GM06990 (cell line): ENCODE results near the gene WDR54.

Experiments used
- DNase-seq: peaks from one replicate; pipeline ENCODE4 v3.0.0-alpha.2; 2011; ENCODE audit not compliant: insufficient read length; ENCODE audit errors: extremely low read depth
- H3K27me3 ChIP-seq: replicated peaks from 2 replicates; pipeline ENCODE4 v1.6.0; 2011; ENCODE audit warnings: low read length; ENCODE audit not compliant: control insufficient read depth, insufficient read depth
- H3K36me3 ChIP-seq: 2 replicates; pipeline ENCODE4 v1.5.1; 2011; ENCODE audit warnings: low read length; ENCODE audit not compliant: control insufficient read depth, insufficient read depth
- H3K4me3 ChIP-seq: replicated peaks from 2 replicates; pipeline ENCODE4 v1.5.1; 2011; ENCODE audit warnings: low read depth, mild to moderate bottlenecking, control low read depth, low read length
- TF ChIP-seq, protein P1 (sequence below): IDR thresholded peaks from 2 replicates; pipeline ENCODE4 v1.5.1; 2011; ENCODE audit warnings: low read length, control low read depth, mild to moderate bottlenecking, inconsistent platforms; ENCODE audit not compliant: insufficient read depth, poor library complexity, severe bottlenecking

WDR54 gene

DNA sequence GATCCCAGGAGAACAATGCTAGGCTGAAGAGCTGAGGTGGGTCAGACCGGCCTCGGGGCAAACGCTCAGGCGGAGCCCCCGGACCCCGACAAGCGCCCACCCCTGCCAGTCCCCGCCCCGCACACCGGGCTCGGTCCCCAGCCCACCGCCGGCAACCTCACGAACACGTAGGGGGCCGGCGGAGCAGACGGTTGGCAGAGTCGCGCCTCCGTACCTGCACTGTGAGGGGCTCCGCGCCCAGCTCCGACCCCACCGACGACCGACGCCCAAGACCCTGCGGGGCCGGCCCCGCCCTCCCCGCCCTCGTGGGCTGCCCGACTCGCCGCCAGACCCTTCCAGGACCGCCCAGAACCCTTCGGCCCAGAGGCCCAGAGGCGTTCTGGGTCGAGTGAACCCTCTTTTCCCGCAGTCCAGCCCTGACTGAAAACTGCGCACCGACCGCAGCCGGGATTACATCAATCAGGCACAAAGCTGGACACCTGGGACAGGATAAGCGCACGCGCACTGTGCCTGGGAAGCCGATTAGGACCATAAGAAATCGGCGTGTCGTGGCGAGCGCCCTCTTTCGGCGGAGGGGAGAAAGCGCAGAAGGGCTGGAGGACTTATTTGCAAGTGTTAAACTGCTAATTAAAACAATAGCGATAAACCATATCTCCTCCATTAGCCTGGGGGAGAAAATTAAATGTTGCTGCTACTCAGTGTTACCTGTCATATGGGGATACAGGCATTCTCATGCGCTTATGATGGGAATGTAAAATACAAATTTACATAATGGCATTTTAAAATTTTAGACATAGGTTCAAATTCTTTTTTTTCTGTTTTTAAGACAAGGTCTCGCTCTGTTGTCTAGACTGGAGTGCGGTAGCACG, 29.7 kb upstream of the WDR54 start:
- Histone ChIP-seq H3K27me3 (no peaks in the 10 kb centered on the region), H3K36me3 (no peaks in the 10 kb centered on the region), H3K4me3 (peak overlapping the region; percentile 79)
- TF ChIP-seq, protein P1, sequence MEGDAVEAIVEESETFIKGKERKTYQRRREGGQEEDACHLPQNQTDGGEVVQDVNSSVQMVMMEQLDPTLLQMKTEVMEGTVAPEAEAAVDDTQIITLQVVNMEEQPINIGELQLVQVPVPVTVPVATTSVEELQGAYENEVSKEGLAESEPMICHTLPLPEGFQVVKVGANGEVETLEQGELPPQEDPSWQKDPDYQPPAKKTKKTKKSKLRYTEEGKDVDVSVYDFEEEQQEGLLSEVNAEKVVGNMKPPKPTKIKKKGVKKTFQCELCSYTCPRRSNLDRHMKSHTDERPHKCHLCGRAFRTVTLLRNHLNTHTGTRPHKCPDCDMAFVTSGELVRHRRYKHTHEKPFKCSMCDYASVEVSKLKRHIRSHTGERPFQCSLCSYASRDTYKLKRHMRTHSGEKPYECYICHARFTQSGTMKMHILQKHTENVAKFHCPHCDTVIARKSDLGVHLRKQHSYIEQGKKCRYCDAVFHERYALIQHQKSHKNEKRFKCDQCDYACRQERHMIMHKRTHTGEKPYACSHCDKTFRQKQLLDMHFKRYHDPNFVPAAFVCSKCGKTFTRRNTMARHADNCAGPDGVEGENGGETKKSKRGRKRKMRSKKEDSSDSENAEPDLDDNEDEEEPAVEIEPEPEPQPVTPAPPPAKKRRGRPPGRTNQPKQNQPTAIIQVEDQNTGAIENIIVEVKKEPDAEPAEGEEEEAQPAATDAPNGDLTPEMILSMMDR, result peak; percentile 98
- DNase-seq, result peak; percentile 87

DNA sequence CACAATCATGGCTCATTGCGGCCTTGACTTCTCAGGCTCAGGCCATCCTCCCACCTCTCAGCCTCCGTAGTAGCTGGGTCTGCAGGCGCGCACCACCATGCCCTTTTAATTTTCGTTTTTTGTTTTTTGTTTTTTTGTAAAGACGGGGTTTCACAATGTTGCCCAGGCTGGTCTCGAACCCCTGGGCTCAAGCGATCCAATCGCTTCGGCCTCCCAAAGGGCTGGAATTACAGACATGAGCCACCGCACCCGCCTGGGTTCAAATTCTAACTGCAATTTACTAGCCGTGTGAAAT, 29.1 kb upstream of the WDR54 start:
- H3K27me3 ChIP-seq, result no peaks in the 10 kb centered on the region
- no peaks in the 10 kb centered on the region for H3K36me3 ChIP-seq
- H3K4me3 ChIP-seq, result no peak overlapping the region
- TF ChIP-seq, protein P1, result no peak
- DNase-seq, result no peak

DNA sequence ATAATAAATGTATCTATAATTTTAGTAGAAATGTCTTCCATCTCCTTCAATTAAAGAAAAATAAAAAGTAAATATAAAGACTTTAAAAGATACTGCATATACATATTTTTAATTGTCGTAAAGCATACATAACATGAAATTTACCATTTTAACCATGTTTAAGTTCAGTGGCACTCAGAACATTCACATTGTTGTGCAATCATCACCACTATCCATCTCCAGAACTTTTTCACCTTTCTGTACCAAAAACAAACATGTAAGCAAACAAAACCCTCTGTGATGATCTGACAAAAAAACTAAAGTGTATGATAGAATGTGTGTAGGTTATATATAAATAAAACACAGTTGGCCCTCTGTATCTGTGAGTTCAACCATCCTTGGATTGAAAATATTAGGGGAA, 28.0 kb upstream of the WDR54 start:
- no peak overlapping the region for H3K4me3 ChIP-seq
- H3K36me3 ChIP-seq, result no peaks in the 10 kb centered on the region
- TF ChIP-seq, protein P1, result no peak
- H3K27me3 ChIP-seq, result no peaks in the 10 kb centered on the region
- no peak for DNase-seq

DNA sequence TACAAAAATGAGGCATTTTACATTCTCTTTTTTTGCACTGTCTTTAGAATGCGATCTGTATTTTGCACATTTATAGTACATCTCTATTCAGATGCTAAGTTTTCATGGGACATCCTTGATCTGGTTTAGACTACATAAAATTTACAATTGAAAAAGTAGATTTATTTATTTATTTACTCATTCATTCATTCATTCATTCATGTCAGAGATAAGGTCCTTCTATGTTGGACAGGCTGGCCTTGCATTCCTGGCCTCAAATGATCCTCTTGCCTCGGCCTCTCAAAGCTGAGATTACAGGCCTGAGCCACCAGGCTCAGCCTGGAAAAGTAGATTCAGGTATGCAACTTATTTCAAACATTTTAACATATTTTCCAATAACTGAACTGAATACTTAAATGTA, 25.4 kb upstream of the WDR54 start:
- H3K27me3 ChIP-seq, result no peaks in the 10 kb centered on the region
- TF ChIP-seq, protein P1, result no peak

DNA sequence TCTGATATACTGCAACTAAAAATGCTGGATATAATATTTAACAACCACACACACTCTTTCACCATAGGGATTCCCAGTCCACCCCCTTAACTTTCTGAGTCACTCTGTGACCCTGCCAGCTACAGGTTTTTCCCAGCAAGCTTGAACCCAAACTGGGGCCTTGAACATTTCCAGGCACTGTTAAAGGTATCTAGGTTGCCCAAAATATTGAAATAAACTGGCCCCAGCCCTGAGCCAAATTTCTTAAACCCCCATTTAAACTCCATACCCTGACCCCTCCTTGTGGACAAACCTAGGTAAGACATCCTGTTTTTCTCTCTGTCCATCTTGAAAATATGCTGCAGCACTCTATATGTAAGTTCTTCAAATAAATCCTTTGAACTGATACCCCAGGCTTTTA, 21.7 kb upstream of the WDR54 start:
- DNase-seq, result no peak
- H3K36me3 ChIP-seq, result no peaks in the 10 kb centered on the region

More for the DNA sequence above, 25.4 kb upstream of the WDR54 start:
- H3K4me3 ChIP-seq, result no peak overlapping the region
- no peaks in the 10 kb centered on the region for H3K36me3 ChIP-seq
- DNase-seq, result no peak

More for the DNA sequence above, 21.7 kb upstream of the WDR54 start:
- TF ChIP-seq, protein P1, result peak; percentile 63
- Histone ChIP-seq H3K27me3 (no peaks in the 10 kb centered on the region), H3K4me3 (no peak overlapping the region)
